ENCODE measurements around the gene C15orf61.

The C15orf61 gene

DNA sequence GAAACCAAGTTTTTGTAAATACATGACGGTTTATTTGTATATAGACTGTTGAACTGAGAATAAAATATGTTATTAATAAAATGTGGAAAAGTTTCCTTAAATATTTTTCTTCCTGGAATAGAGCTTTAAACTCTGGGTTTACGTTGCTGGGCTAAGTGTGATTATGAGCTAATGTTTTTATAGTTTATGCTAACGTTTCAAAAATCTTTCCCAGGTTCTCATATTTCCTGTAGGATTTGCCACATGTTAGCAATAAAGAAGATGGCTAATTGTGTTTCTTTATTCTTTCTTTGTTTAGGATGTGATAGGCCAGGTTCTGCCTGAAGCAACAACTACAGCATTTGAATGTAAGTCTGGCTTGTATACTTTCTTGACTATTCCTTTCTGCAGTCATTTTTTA lies 28.8 kb downstream of the C15orf61 start:
- DNase-seq (ENCODE audit: low read depth in 3 of 3): no peak

DNA sequence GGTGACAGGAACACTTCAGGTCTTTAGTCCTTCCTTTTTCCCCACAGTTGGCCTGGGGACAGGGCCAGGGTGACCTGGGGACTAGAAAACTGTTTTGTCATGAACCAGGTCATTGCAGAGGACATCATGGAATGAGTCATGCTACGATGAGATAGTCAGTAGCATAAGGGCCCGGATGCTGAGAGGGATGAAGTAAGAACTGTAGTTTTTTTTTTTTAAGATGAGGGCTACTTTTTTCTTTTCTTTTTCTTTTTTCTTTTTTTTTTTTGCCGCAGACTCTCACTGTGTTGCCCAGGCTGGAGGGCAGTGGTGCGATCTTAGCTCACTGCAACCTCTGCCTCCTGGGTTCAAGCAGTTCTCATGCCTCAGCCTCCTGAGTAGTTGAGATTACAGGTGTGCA lies 29.6 kb downstream of the C15orf61 start:
- DNase-seq (ENCODE audit: low read depth in 3 of 3): no peak

DNA sequence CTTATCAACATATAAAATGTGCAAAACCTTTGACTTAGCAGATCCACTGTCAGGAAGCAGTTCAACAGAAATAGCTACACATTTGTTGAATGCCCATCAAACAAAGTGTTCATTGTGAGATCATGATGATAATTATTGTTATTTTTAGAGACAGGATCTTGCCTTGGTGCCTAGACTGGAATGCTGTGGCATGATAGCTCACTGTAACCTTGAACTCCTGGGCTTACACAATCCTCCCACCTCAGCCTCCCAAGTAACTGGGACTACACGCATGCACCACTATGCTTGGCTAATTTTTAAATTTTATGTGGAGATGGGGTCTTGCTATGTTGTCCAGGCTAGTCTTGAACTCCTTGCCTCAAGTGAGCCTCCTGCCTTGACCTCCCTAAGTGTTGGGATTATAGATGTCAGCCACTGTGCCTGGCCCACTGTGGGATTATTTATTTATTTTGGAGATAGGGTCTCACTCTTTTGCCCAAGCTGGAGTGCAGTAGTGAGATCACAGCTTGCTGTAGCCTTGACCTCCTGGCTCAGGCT lies 30.3 kb downstream of the C15orf61 start:
- DNase-seq (ENCODE audit: low read depth in 3 of 3): no peak

DNA sequence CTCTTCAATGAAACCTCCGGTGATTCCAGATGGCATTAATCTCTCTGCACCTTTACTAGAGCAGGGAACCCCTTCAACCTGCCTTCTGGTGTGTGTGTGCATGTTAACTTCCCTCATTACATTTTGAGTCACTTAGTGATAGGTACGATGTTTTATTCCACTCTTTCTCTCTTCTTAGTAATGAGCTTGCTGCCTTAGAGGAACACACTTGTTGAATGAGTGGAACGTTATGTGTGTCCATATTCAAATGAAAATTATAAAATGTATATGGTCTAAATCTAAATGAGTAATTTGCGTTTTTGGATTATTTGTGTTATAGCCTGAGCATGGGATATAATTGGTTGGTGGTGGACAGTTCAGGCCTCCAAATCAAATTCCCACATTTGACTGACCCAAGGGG lies 33.6 kb downstream of the C15orf61 start:
- no peak for DNase-seq (ENCODE audit: low read depth in 3 of 3)

DNA sequence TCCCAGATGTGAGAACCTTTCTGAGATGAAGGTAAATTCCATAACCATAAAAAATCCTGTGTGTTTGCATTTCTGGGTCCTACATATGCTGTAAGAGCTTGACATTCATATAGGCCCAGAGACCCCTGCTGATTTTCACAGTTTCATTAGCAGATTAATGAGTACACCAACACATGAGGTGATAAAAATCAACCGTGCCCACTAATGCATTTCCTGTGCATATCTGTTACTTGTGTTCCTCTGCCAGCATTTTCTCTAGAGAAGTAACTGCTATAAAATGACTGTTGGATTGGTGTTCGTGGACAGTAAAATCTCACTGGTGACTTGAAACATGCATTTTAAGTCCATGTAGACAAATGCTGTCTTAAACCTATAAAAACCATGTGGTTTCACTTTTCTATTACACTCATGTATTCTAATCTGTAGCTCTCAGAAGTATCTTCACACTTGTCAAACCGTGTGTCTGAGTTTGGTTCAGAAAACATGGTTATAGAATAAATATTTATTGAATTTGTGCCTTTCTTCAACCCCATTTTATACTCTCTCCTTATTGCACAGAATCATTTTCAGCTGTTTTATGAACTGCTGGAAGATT lies 36.1 kb downstream of the C15orf61 start:
- DNase-seq (ENCODE audit: low read depth in 3 of 3): no peak

DNA sequence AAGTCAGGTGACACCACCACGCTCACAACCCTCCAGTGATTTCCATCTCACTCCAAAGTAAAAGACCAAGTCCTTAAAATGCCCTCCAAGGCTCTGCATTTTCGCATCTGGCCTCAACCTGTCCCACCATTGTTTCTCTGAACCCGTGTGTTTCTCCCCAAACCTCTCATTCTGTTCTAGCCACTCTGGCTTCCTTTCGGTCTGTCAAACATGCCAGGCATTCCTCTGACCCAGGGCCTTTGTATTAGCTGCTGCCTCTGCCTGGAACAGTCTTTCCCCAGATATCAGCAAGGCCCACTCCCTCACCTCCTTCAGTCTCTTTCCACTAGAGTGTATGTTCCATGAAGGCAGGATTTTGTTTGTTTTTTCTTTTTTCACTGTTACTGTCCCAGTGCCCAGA lies 37.6 kb downstream of the C15orf61 start:
- DNase-seq (ENCODE audit: low read depth in 3 of 3): no peak

DNA sequence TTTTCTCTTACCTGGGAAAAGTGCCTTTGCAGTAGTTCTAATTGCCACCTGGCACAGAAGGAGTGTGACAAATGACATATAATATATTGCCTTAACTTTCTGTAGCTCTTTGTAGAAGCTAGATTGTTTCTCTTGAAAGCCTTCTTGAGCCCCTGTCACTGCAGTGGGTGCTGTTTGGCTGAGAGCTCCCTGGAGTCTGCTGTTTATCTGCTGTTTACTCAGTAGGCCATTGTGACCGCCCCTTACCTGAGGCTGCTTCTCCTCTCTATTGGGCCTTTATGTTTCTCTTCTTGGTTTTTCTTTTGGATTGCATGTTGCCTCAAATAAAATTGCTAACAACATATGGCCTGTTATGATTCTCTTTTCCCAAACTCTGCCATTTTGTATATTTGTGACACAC lies 38.2 kb downstream of the C15orf61 start:
- DNase-seq (ENCODE audit: low read depth in 3 of 3): no peak

DNA sequence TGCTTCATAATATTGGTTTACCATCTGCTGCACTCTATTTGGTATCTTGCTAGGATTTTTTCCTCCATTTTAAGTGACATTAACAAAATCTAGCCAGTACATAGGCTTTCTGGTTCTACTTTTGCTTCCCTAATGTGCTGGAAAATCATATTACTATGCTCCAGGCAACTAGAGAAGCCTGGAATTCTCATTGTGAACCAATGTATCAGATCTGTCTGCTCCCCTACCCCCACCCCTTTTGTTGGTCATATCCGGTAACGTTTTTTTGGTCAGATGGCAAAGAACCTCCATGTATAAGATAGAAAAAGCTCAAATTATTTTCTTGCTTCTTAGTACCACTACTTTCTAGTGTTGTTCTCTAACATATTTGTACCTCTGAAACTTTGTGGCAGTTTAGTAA lies 38.6 kb downstream of the C15orf61 start:
- DNase-seq (ENCODE audit: low read depth in 3 of 3): no peak

DNA sequence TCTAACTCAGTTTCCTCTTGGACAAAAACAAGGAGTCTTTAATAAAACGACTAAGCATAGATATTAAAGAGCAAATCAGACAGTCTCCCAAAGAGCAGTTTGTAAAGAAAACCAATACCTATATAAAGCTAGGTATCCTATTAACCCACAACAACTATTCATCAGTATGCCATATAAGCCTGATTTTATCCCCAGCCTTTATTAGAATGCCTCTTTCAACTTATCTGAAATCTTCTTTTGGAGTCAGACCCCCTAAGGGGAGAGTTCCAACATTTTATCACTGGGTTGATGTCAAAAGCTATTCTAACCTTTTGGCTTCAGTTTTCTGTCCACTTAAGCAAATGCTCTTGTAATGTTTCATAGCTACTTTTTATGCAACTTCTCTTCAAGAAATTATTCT lies 39.4 kb downstream of the C15orf61 start:
- no peak for DNase-seq (ENCODE audit: low read depth in 3 of 3)

DNA sequence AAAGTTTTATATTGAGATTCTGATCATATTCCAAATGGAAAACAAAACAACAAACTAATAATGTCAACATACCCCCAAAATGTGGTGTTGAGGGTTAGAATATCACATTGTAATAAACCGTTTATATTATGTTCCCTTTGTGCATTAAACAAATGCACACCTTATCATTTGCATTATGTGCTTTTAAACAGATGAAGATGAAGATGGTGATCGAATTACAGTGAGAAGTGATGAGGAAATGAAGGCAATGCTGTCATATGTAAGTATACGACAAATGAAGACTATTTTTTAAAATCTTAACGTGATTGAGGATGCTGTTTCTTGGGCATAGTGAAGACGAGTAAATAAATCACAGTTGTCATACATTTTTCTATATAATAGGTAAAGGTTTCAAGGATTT lies 42.2 kb downstream of the C15orf61 start:
- DNase-seq (ENCODE audit: low read depth in 3 of 3): no peak

DNA sequence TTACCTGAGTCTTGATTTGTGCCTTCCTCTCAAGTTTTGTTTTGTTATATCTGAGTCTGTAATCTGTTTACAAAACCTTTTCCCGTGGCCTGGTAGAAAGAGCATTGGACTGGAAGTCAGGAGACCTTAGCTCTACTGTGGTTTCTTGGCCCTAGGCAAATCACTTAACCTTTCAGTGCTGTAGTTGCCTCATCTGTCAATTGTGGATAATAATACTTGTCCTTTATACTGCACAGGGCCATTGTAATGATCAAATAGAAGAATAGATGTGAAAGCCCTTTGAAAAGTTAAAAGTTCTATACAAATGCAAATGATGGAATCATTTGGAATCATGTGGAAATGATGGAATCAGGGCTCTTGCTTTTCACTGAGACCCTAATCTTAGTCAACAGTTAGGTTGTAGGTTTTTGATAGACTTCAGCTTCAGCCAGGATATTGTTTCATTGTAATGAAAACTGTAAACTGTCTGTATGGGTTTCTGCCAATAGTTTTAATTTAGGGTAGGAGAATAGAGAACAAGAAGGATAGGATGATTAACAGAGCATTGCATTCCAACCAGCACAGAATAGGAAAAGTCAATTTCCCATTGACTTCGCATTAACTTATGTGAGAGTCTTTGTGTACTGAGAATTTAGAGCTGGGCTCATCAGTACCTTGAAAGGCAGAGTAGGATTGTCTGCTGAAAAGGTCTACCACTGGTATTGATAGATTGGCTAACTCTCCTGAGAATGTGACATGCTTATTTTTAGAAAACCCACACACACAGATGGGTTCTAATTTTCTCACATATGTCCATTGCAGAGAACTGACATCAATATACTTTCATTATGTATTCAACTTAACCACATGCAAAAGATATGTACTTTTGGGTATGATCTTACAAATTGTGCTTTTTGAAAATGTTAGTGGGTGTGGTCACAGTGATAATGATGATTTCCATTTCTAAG lies 43.4 kb downstream of the C15orf61 start:
- DNase-seq (ENCODE audit: low read depth in 3 of 3): no peak

DNA sequence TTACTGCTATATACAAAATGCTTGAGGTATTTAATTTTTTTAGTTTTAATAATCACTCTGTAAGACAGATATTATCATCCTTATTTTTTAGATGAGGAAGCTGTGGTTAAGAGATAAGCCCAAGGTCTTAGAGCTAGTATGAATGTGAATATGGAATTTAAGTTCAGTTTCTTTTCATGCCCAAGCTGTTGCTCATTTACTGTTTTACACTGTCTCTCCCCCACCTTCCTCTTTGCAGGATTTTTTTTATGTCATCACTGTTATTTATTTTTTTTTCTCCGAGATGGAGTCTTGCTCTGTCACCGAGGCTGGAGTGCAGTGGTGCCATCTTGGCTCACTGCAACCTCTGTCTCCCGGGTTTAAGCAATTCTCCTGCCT lies 44.0 kb downstream of the C15orf61 start:
- DNase-seq (ENCODE audit: low read depth in 3 of 3): no peak

DNA sequence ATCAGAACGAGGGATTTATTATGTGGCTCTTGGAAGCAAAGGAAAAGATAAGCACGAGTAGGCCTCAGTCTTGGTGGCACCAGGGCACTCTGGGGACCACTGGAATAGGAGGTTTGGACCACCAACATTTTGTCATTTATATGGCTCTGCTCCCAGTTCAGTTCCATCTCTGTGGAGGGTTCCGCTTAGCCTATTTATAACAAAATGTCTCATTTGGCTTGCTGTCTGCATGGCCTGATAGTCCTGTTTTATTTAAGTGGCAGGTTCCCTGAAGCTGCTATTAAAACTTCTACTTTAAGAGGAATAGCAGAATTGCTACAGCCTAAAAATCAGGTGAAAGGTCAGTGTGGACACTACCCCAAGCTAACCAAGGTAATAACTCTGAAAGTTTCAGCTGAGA lies 48.7 kb downstream of the C15orf61 start:
- no peak for DNase-seq (ENCODE audit: low read depth in 3 of 3)

DNA sequence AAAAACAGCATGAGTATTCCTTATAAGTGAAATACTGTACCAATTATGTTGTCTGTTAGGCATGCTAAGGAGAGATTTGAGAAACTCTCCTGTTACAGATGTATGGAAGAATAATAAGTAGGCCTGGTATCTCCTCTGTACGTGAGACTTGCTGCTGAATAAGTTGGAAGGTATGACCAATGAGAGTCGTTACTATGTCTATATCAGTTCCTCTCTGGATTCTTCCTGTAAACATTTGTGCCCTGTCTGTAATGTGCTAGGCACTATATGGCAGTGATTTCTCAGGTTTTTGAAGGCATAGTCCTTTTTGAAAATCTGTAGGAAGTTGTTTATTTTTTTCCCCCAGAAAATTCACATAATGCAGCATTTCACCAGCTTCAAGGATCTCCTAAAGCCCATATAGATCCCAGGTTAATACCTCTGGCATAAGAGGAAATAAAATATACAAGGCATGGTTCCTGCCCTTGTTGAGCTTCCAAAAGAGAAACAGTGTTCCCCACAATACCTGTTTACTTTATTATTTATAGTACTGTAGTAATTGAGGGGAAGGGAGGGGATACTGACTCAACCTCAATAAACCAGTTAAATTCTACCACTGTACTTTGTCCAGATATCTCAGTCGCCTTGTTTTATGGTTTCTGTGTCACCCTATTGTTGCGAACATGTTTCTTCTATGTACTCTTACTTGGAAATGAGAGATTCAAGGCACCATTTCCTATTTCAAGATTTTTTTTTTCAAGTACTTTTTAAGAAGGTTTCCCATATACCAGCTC lies 50.1 kb downstream of the C15orf61 start:
- no peak for DNase-seq (ENCODE audit: low read depth in 3 of 3)

DNA sequence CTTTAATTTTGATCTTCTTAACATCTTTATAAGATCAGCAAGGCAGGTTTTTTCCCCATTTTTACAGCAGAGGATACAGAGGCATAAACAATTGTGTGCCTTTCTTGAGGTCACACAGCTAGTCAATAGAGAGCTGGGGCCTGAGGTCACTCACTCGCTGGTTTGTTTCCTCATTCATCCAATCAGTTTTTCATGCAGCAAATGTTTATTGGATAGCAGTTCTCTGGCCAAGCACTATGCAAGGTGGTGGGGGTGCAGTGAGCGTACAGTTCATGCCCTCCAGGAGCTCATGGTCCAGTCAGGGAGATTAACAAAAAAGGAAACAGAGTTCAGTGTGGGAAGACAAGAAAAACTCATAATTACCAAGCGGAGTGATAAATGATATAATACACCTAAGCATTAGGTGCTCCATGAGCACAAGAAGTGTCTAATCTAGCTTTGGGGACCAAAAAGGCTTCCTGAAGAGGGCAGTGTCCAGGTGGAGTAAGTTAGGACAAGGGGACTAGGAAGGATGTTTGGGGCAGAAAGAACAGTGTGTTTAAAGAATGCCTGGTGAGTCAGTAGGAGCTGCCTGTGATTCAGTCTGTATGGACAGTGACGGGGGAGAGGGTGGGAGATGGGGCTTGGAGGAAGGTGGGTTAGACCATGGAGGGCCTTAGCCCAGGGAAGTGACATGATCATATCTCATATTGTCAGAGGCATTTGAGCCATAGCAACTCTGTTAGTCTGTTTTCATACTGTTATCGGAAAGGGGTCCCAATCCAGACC lies 50.9 kb downstream of the C15orf61 start:
- no peak for DNase-seq (ENCODE audit: low read depth in 3 of 3)

DNA sequence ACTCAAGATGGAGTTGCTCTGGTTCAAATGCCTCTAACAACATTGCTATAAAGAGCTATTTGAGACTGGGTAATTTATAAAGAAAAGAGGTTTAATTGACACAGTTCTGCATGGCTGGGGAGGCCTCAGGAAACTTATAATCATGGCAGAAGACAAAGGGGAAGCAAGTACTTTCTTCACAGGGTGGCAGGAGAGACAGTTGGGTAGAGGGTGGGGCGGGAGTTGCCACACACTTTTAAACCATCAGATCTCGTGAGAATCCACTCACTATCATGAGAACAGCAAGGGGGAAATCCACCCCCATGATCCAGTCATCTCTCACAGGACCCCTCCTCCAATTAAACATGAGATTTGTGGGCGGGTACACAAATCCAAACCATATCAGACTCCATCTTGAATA lies 52.3 kb downstream of the C15orf61 start:
- DNase-seq (ENCODE audit: low read depth in 3 of 3): no peak

DNA sequence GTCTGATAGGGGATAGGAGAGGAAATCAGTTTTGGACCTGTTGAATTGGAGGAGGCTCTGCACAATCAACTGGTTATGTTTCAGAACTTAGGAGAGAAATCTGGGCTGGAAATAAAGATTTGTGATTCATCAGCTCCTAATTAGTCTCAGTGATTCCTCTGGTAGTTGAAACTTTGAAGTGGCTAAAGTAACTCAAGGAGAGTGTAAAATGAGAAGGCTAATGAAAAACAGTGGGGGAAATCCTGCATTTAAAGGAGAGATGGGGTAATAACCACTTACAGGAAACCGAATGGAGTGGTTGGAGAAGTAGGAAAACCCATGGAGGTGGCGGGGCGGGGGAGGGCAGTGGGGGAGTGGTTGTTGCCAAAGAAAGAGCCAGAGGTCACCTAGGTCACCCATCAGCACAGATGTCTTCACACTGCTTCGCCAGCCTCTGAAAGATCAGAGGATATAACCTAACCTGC lies 54.1 kb downstream of the C15orf61 start:
- DNase-seq (ENCODE audit: low read depth in 3 of 3): no peak

DNA sequence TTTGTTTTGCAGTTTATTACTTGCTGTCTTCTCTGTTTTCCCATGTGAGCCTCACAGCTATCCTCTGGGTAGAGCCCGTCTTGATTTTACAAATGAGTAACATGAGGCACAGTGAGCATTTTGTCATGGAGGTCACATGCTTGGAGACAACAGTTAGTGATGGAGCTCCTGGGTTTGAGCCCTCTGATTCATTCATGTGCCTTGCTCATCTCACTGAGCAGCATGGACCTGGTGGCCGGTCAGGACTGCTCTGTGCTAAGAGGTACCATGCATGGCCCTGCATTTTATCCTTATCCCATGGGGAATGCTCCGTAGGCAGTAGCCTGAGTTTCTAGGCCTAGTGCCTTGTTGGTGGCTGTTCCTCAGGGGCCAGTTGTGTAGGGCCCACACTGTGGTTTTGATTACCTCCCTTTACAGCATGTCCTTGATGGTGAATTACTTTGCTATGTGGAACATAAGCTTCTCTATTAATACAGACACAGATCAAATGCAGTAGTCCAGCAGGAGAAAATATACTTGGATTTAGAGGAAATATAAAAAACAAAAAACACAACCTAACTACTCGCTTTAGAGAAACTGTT lies 57.2 kb downstream of the C15orf61 start:
- DNase-seq (ENCODE audit: low read depth in 3 of 3): no peak

DNA sequence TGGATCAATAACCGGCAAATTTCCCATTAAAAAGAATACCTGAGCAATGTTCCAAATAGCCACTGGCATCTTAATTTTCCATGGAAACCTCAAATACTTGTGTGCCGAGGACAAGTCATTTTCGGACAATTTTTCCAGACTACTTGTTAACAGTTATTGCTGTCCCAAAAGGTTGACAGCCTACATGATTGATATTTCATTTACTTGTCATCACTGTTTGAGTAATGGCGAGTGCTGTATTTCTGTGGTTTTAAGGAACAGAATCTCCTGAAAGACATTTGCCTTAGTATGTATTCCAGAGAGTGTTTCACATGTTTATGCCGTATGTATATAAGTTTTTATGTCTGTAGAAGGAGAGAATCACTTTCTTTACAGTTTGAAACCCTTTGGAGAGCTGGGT lies 58.2 kb downstream of the C15orf61 start:
- DNase-seq (ENCODE audit: low read depth in 3 of 3): no peak

All from stimulated activated CD4-positive, alpha-beta T cell treated with anti-CD3 and anti-CD28 coated beads, TNF-alpha, amount 100 ng/mL, for 48 hours (primary cell).